ENCODE results near the gene CENPO. TPM values are rescaled to one million over a fixed set of nuclear protein-coding genes. Genes with fewer than 3 reads are reported as not detected.

The CENPO gene
- total RNA-seq, 1 experiment from 2014 or later = 38.6 TPM

- ChIA-PET POLR2A (no interaction called here), CTCF (no interaction called here)
- ATAC-seq (no peak), DNase-seq (ENCODE audit: low spot score) (no peak)
- Mint-ChIP-seq H3K36me3 (peaks cover 37% of the 10 kb centered on the region), H3K4me1 (peaks cover 13% of the 10 kb centered on the region), H3K4me3 (no peak overlapping the region), H3K27me3 (ENCODE audit: low read depth) (no peaks in the 10 kb centered on the region; the same call in none of the 2 replicates), H3K27ac (no peak overlapping the region), H3K9me3 (peaks cover 33% of the 10 kb centered on the region)
- no peak for TF ChIP-seq NR1H2 (CRISPR knock-in tag; IDR thresholded peaks at IDR 0.05)
- TF ChIP-seq JUN (CRISPR knock-in tag; IDR thresholded peaks at IDR 0.05) = no peak
- no peak for TF ChIP-seq SMAD3 (CRISPR knock-in tag; IDR thresholded peaks at IDR 0.05; ENCODE audit: borderline replicate concordance)
- no peak for TF ChIP-seq GABPB1 (CRISPR knock-in tag; IDR thresholded peaks at IDR 0.05)
- TF ChIP-seq FOXP4 (CRISPR knock-in tag; IDR thresholded peaks at IDR 0.05) = no peak
- TF ChIP-seq ZNF232 (CRISPR knock-in tag; IDR thresholded peaks at IDR 0.05) = no peak
- no peak for TF ChIP-seq HMGXB4 (CRISPR knock-in tag; IDR thresholded peaks at IDR 0.05)
- TF ChIP-seq CBFB (CRISPR knock-in tag; IDR thresholded peaks at IDR 0.05; ENCODE audit: low read depth) = no peak
Observed at GRCh38 chr2:24844023-24844685, 50.9 kb downstream of the CENPO start.

GRCh38 chr2:24845691-24846090 is 52.5 kb downstream of the CENPO start:
- no peak overlapping the region for H3K4me3 Mint-ChIP-seq
- H3K27me3 Mint-ChIP-seq (ENCODE audit: low read depth) = no peaks in the 10 kb centered on the region; the same call in none of the 2 replicates
- POLR2A ChIA-PET = no interaction called here
- CTCF ChIA-PET = interaction anchor here (0.6 kb wide), 1 partner anchor 196 kb away, joined by 6 read pairs; no protein-coding TSS in a partner anchor
- DNase-seq (ENCODE audit: low spot score) = no peak
- peaks cover 4% of the 10 kb centered on the region for H3K4me1 Mint-ChIP-seq
- peaks cover 40% of the 10 kb centered on the region for H3K9me3 Mint-ChIP-seq
- H3K36me3 Mint-ChIP-seq = peaks cover 40% of the 10 kb centered on the region
- H3K27ac Mint-ChIP-seq = no peak overlapping the region
- TF ChIP-seq TEAD4 (CRISPR knock-in tag; IDR thresholded peaks at IDR 0.05) = no peak
- TF ChIP-seq CREM (CRISPR knock-in tag; IDR thresholded peaks at IDR 0.05) = no peak
- no peak for TF ChIP-seq ZBTB21 (CRISPR knock-in tag; IDR thresholded peaks at IDR 0.05; ENCODE audit: borderline replicate concordance)
- TF ChIP-seq TP53 (CRISPR knock-in tag; IDR thresholded peaks at IDR 0.05) = no peak
- TF ChIP-seq, protein P1, sequence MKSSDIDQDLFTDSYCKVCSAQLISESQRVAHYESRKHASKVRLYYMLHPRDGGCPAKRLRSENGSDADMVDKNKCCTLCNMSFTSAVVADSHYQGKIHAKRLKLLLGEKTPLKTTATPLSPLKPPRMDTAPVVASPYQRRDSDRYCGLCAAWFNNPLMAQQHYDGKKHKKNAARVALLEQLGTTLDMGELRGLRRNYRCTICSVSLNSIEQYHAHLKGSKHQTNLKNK (CRISPR knock-in tag; IDR thresholded peaks at IDR 0.05) = no peak
- no peak for TF ChIP-seq GRHL2 (CRISPR knock-in tag; IDR thresholded peaks at IDR 0.05; ENCODE audit: insufficient replicate concordance, severe bottlenecking)
- no peak for TF ChIP-seq STAT6 (CRISPR knock-in tag; conservative IDR thresholded peaks at IDR 0.05; ENCODE audit: low read depth)
- TF ChIP-seq, protein P2, sequence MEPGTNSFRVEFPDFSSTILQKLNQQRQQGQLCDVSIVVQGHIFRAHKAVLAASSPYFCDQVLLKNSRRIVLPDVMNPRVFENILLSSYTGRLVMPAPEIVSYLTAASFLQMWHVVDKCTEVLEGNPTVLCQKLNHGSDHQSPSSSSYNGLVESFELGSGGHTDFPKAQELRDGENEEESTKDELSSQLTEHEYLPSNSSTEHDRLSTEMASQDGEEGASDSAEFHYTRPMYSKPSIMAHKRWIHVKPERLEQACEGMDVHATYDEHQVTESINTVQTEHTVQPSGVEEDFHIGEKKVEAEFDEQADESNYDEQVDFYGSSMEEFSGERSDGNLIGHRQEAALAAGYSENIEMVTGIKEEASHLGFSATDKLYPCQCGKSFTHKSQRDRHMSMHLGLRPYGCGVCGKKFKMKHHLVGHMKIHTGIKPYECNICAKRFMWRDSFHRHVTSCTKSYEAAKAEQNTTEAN (CRISPR knock-in tag; IDR thresholded peaks at IDR 0.05) = no peak
- no peak for TF ChIP-seq PREB (CRISPR knock-in tag; IDR thresholded peaks at IDR 0.05; ENCODE audit: borderline replicate concordance)
- TF ChIP-seq E2F1 (CRISPR knock-in tag; IDR thresholded peaks at IDR 0.05) = no peak
- TF ChIP-seq IRF2 (CRISPR knock-in tag; IDR thresholded peaks at IDR 0.05; ENCODE audit: borderline replicate concordance, low read depth) = no peak
- TF ChIP-seq NFATC4 (CRISPR knock-in tag; IDR thresholded peaks at IDR 0.05) = no peak
- TF ChIP-seq ZNF396 (CRISPR knock-in tag; IDR thresholded peaks at IDR 0.05; ENCODE audit: borderline replicate concordance) = no peak
- TF ChIP-seq ZNF263 (CRISPR knock-in tag; IDR thresholded peaks at IDR 0.05; ENCODE audit: low read depth) = no peak
- ATAC-seq = no peak
